HUES64 (cell line): ENCODE results near the gene FAM98C. TPM values are rescaled to one million over a fixed set of nuclear protein-coding genes. Genes with fewer than 3 reads are reported as not detected.
"Not testable (repeated sequence)": the region's sequence is repeated elsewhere in the genome, so short reads cannot be mapped to it uniquely, and the experiment has no call there.

Experiments
- H3K27ac ChIP-seq: 2 replicates; pipeline ENCODE4 v1.7.0; 2013; ENCODE audit warnings: low read depth, low read length, inconsistent platforms
- H3K27me3 ChIP-seq: 2 replicates; pipeline ENCODE4 v1.6.1; 2013; ENCODE audit warnings: mild to moderate bottlenecking, low read length; ENCODE audit not compliant: insufficient read depth
- H3K36me3 ChIP-seq: 2 replicates; pipeline ENCODE4 v1.6.1; 2013; ENCODE audit warnings: mild to moderate bottlenecking, low read length; ENCODE audit not compliant: insufficient read depth
- H3K4me1 ChIP-seq: 2 replicates; pipeline ENCODE4 v1.6.1; 2013; ENCODE audit warnings: mild to moderate bottlenecking, low read length, moderate library complexity; ENCODE audit not compliant: insufficient read depth
- H3K4me3 ChIP-seq: 2 replicates; pipeline ENCODE4 v1.5.1; 2013; ENCODE audit warnings: mild to moderate bottlenecking, low read length, moderate library complexity
- H3K9ac ChIP-seq: 2 replicates; pipeline ENCODE4 v1.6.1; 2013; ENCODE audit warnings: mild to moderate bottlenecking, low read depth, low read length
- H3K9me3 ChIP-seq: 2 replicates; pipeline ENCODE4 v1.6.1; 2013; ENCODE audit warnings: low read depth, low read length; ENCODE audit not compliant: insufficient read depth
- WGBS: fragments of 150-250, 120-280 bp; methylation state at CpG from one replicate; pipeline ENCODE4 v1.1.7; 2013; ENCODE audit warnings: missing lambda C conversion rate; 5-methylcytosine and 5-hydroxymethylcytosine counted together
- polyA plus RNA-seq, 2 experiments: library from polyadenylated mRNA; stranded (reverse); fragments of 50-300 nt; gene quantifications; one replicate each; pipeline ENCODE4 v1.2.3, GENCODE V29; 2013

FAM98C gene
- polyA plus RNA-seq (2013, experiment 1 of 2): 3.5 TPM
- polyA plus RNA-seq (2013, experiment 2 of 2): 4.3 TPM

- peak within 1 kb of the TSS; percentile 53 for H3K9ac ChIP-seq
- H3K27ac ChIP-seq: no peak within 1 kb of the TSS
- peak within 1 kb of the TSS; percentile 68 for H3K4me3 ChIP-seq
- peaks cover 36% of the 10 kb centered on the region for H3K27me3 ChIP-seq
- no peaks in the 10 kb centered on the region for H3K9me3 ChIP-seq
- WGBS: under 1% methylated on average over 82 of the region's 82 CpGs
- H3K36me3 ChIP-seq: 0 out of 2 replicates have a peak, but pooled peaks cover 4% of the 10 kb centered on the region
- no peaks in the 10 kb centered on the region for H3K4me1 ChIP-seq
Measured at GRCh38 chr19:38402967-38403674, at the start of gene FAM98C. Gene FAM98C, plus strand, starts transcription at chr19:38403093. Its CDS starts 61 bp downstream, at chr19:38403154.

DNA sequence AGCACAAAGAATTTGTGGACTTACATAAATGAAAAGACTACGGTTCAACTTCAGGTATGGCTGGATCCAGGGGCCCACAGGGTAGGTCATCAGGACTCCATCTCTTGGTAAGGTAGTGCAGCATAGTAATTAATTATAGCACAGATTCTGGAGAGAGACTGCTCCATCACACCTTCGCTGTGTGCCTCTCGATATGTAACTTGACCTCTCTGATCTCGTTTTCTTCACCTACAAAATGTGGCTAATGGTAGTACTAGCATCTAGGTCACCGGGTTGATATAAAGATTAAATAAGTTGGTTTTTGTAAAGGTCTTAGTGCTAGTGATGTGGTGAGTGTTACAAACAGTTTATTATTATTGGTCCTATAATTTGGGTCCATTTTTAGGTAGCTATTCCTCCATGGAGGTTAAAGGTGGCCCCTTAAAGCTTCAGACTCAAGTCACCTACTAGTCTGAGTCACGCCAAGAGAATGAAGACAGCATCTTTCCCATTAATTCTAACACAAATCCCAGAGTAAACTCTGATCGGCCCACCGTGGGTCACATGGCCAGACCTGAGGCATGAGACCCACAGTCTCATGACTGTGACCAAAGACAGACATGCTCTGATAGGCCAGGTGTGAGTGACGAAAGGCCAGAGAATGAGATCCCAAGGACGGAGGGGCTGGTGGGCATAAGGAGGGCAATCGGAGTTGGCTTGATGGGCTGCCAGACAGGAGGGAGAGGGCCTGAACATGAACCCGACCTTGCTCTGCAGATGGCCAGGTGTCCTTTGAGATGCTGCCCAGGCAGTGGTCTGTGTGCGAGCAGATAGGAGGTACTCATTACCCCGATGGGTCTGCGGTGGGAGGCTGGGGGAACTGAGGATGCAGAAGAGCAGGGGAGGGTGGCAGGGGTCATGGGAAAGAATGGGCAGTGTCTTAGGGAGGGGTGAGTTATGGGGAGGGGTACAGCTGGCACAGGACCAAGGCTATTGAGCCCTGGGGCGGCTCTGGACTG is 46.9 kb upstream of the FAM98C start:
- 90% methylated on average over 16 of the region's 16 CpGs for WGBS
- Histone ChIP-seq H3K27me3 (peaks cover 36% of the 10 kb centered on the region), H3K27ac (no peak overlapping the region), H3K9ac (no peak overlapping the region), H3K4me3 (no peak overlapping the region), H3K36me3 (no peaks in the 10 kb centered on the region), H3K4me1 (no peaks in the 10 kb centered on the region), H3K9me3 (no peaks in the 10 kb centered on the region)

DNA sequence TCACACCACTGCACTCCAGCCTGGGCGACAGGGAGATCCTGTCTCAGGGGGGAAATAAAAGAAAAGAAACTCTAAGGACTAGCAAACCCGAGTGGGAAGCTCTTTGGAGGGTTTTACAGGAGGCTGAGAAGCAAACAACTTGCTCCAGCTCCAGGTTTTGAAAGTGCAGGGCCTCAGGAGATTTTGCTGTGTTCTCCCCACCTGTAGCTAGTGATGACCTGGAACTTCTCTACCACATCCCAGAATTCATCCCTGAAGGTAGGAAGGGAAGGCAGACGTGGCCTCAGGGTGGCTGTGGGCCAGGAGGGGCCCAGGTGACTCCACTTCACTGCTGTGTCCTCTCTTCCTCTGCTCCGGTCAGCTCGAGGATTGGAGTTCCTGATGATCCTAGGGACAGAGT is 44.8 kb upstream of the FAM98C start:
- 71% methylated on average over 5 of the region's 5 CpGs for WGBS
- no peak overlapping the region for H3K27ac ChIP-seq

GRCh38 chr19:38359242-38360021 is 43.5 kb upstream of the FAM98C start:
- H3K9me3 ChIP-seq: no peaks in the 10 kb centered on the region
- WGBS: 68% methylated on average over 17 of the region's 18 CpGs

More for the DNA sequence above, 44.8 kb upstream of the FAM98C start:
- H3K4me1 ChIP-seq: no peaks in the 10 kb centered on the region
- H3K4me3 ChIP-seq: no peak overlapping the region
- H3K36me3 ChIP-seq: no peaks in the 10 kb centered on the region
- H3K9me3 ChIP-seq: no peaks in the 10 kb centered on the region
- H3K27me3 ChIP-seq: peaks cover 43% of the 10 kb centered on the region
- H3K9ac ChIP-seq: no peak overlapping the region

GRCh38 chr19:38360351-38360750 is 42.5 kb upstream of the FAM98C start:
- no peak overlapping the region for H3K4me3 ChIP-seq
- H3K9ac ChIP-seq: no peak overlapping the region
- H3K36me3 ChIP-seq: no peaks in the 10 kb centered on the region
- H3K4me1 ChIP-seq: no peaks in the 10 kb centered on the region
- peaks cover 5% of the 10 kb centered on the region for H3K9me3 ChIP-seq
- no peak overlapping the region for H3K27ac ChIP-seq
- peaks cover 43% of the 10 kb centered on the region for H3K27me3 ChIP-seq
- WGBS: 89% methylated on average over 9 of the region's 9 CpGs

More at GRCh38 chr19:38359242-38360021, 43.5 kb upstream of the FAM98C start:
- Histone ChIP-seq H3K4me1 (no peaks in the 10 kb centered on the region), H3K9ac (no peak overlapping the region), H3K27me3 (peaks cover 43% of the 10 kb centered on the region), H3K36me3 (no peaks in the 10 kb centered on the region), H3K4me3 (no peak overlapping the region), H3K27ac (no peak overlapping the region)

- no peak overlapping the region for H3K9ac ChIP-seq
- H3K9me3 ChIP-seq: peaks cover 5% of the 10 kb centered on the region
- no peaks in the 10 kb centered on the region for H3K4me1 ChIP-seq
- peak overlapping the region; percentile 75 for H3K4me3 ChIP-seq
- H3K36me3 ChIP-seq: no peaks in the 10 kb centered on the region
- no peak overlapping the region for H3K27ac ChIP-seq
- 23% methylated on average over 23 of the region's 23 CpGs for WGBS
- peaks cover 43% of the 10 kb centered on the region for H3K27me3 ChIP-seq
Measured at GRCh38 chr19:38360839-38361631, 41.9 kb upstream of the FAM98C start.

- no peaks in the 10 kb centered on the region for H3K4me1 ChIP-seq
- H3K27ac ChIP-seq: no peak overlapping the region; the same call in 1 of the 2 replicates
- H3K4me3 ChIP-seq: peak overlapping the region; percentile 75
- peaks cover 5% of the 10 kb centered on the region for H3K9me3 ChIP-seq
- H3K36me3 ChIP-seq: no peaks in the 10 kb centered on the region
- under 1% methylated on average over 37 of the region's 37 CpGs for WGBS
- peaks cover 40% of the 10 kb centered on the region for H3K27me3 ChIP-seq
- H3K9ac ChIP-seq: no peak overlapping the region
Measured at GRCh38 chr19:38361633-38362075, 41.2 kb upstream of the FAM98C start.

GRCh38 chr19:38362076-38362945 is 40.6 kb upstream of the FAM98C start:
- H3K4me3 ChIP-seq: peak overlapping the region; percentile 75
- H3K9me3 ChIP-seq: peaks cover 5% of the 10 kb centered on the region
- H3K9ac ChIP-seq: peak overlapping the region; percentile 34
- WGBS: 2% methylated on average over 68 of the region's 68 CpGs
- peak overlapping the region; percentile 82; the same call in 1 of the 2 replicates for H3K27ac ChIP-seq
- no peaks in the 10 kb centered on the region for H3K36me3 ChIP-seq
- no peaks in the 10 kb centered on the region for H3K4me1 ChIP-seq
- peaks cover 39% of the 10 kb centered on the region for H3K27me3 ChIP-seq

- Histone ChIP-seq H3K27me3 (peaks cover 36% of the 10 kb centered on the region), H3K4me3 (peak overlapping the region; percentile 75)
- H3K9me3 ChIP-seq, H3K4me1 ChIP-seq, H3K36me3 ChIP-seq, H3K27ac ChIP-seq, H3K9ac ChIP-seq: not testable (repeated sequence)
- 80% methylated on average over 13 of the region's 16 CpGs for WGBS
Measured at GRCh38 chr19:38362946-38363688, 39.8 kb upstream of the FAM98C start.
